Fibroblast of skin of right biceps (primary cell): ENCODE data around the gene MOXD1.
"Not testable (repeated sequence)": the region's sequence is repeated elsewhere in the genome, so short reads cannot be mapped to it uniquely, and the experiment has no call there.

ENCODE experiments used
- DNase-seq: peaks from one replicate; pipeline ENCODE4 v3.0.0-alpha.2; 2013

The MOXD1 gene

DNA sequence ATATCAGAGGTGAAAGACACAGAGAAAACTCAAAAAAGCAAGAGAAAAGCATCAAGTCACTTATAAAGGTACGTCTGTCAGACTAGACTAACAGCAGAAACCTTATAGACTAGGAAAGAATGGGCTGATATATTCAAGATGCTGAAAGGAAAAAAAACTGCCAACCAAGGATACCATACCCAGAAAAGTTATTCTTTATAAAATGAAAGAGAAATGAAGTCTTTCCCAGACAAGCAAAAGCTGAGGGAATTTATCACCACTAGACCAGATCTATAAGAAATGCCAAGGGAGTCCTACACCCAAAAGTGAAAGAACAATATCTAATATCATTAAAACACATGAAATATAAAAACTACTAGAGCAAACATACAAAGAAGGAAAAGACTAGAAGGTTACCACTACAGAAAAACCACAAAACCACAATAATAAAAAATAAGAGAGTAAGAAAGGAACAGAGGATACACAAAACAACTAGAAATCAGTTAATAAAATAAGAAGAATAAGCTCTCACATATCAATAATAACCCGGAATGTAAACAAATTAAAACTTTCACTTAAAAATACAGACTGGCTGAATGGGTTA lies 6.2 kb downstream of the MOXD1 start:
- no peak for DNase-seq

DNA sequence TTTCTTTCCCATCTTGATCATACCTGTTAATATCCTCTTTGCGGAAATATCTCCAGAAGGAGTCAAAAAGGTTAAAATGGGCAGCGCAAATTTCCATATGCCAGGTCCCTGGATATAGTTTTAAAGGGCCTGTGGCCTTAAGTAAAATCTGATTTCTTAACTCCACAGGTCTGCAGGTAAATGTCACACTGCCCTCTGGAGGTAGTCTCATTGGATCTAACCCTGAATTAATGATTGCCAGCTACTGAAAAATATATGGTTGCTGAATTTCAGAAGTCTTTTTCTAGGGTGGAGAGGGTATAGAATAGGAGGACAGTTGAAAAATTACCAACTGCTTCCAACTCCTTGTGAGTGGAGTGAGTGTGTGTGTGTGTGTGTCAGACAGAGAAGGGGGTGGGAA lies 8.5 kb downstream of the MOXD1 start:
- no peak for DNase-seq

DNA sequence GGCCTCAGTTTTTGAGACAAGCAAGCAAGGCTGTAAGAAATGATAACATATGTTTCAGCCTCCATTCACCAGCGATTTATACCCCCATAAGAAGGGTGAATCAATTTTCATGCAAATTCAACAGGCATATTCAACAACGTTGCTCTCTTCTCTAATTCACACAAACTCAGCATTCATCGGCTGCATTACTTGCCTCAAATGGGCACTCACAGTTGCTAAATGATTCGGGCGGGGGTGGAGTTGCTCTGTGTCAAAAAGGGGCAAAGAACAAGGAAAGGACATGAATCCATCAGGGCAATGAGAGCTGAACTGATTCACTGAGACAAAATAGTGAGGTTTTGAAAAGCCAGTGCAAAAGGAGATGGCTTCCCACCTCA lies 9.0 kb downstream of the MOXD1 start:
- no peak for DNase-seq

GRCh38 chr6:132391391-132392269 lies 9.6 kb downstream of the MOXD1 start:
- DNase-seq = peak; percentile 91

DNA sequence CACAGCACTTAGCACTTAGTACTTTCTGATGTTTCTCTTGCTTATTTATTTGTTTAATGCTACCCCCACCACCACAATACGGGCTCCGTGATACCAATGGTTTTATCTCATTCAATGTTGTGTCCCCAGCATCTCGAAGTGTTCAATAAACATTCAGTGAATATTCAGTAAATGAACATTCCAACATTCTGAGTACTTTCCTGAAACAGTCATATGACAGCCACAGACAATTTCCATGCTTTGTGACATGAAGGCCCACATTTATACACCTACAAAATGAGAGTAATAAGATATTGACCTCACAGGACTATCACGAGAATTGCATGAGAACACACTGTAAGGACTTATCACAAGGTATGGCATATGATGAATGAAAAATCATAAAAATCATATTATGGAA lies 10.8 kb downstream of the MOXD1 start:
- DNase-seq = no peak

DNA sequence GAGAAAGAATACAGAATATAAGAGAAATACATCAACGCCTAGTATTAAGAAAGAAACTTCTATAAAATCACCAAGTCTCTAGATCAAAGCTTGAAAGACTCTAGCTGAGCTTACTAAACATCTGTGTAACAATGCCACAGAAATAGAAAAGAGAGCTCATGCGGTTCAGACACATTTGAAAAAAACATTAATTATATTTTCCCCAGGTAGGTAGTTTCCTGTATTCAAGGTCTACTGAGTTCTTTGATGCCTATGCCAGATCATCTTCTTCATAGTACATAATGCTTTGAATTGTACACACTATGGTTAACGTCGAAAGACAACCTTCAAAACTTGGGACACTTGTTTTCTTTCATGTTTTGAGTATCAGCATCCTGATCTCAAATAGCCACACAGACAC lies 11.3 kb downstream of the MOXD1 start:
- DNase-seq = no peak

GRCh38 chr6:132388291-132388690 lies 13.0 kb downstream of the MOXD1 start:
- DNase-seq = peak; percentile 49

DNA sequence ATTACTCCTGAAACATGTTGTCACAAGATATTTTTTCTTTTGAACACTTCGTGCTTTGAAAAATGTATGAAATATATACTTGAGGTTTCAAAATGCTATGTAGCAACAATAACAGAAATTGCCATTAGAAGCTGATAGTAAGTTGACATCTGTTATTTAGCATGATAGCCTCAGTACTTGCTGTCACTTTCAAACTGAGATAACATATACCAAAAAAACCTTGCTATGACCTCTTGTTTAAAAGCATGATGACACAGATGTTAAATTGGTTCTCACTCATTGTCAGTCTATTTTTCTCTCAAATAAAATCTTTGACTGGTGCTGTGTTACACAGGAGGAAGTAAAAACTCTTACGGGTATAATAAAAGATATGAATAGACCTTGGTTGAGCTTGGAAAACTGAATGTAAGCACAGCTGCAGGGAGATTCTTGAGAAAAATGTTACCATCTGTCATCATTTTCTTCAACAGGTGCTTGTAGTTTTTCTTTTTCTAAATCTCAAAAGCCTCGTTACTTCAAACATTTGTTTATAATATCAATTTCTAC lies 18.6 kb downstream of the MOXD1 start:
- no peak for DNase-seq

DNA sequence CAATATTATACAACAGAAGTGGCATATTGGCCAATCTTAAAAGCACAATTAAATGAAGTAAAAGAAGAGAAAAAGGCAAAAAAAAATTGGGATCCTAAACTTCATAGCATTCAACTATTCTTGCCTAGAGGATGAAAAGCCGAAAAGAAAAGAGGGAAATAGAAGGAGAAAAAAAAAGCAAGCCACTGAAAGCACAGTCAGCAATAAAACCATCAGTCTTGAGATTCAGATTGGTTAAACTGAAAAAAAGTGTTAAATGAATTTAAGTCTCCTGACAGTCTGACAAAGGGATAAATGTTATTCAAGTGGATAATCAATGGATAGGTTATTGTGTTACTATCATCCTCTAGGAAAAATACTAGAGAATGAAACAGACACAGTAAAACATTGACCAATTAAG lies 19.9 kb downstream of the MOXD1 start:
- DNase-seq = no peak

GRCh38 chr6:132380358-132381029 lies 20.8 kb downstream of the MOXD1 start:
- peak; percentile 30 for DNase-seq

- DNase-seq = peak; percentile 66
Measured at GRCh38 chr6:132369526-132369925, 31.7 kb downstream of the MOXD1 start.

DNA sequence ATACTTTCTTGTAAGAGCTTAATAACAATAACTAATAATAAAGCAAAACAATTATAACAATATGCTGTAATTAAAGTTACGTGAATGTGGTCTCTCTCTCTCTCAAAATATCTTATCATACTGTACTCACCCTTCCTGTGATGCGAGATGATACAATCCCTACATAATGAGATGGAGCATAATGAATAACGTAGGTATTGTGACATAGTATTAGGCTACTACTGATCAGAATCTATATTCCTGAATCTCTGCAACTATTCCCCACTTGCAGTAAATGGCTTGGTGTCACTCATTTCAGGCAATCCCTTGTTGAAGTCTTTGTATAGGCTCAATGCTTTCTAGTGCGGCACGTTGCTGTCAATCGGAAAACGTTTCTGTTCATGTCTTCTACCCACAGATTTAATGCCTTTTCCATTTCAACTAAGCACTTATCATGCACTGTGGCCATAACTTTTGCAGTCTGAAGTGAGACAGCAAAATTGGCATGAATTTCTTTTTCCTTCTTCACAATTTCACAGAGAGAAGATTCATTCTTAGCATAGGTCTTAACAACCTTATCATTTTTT lies 32.3 kb downstream of the MOXD1 start:
- no peak for DNase-seq

DNA sequence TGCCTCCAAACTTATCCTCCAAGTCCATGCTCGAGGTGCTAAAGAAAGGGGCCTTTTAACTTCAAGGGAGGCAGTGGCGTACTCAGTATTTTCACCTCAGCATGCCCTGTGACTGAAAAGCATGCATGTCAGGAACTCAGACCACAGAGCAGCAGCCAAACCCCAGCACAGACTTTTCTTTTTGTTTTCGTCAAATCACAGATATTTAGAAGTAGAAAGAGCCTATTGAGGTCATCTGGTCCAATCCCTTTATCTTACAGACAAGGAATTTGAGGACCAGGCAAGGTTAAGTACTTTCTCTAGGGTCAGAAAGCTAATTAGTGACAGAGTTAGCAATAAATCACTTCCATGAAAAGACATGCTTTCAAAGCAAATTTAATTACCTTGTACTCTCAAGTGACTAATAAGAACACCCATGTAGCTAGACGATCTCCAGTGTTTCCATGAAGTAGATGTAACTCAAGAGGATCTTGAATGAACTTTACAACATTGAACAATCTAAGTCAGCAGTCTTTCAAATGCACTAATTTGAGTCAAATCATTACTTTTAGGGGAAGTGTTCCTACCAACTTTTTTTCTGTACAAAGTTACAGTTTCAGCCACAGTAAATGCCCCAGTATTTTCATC lies 35.9 kb downstream of the MOXD1 start:
- peak; percentile 36 for DNase-seq

GRCh38 chr6:132364306-132365074 lies 36.8 kb downstream of the MOXD1 start:
- no peak for DNase-seq

DNA sequence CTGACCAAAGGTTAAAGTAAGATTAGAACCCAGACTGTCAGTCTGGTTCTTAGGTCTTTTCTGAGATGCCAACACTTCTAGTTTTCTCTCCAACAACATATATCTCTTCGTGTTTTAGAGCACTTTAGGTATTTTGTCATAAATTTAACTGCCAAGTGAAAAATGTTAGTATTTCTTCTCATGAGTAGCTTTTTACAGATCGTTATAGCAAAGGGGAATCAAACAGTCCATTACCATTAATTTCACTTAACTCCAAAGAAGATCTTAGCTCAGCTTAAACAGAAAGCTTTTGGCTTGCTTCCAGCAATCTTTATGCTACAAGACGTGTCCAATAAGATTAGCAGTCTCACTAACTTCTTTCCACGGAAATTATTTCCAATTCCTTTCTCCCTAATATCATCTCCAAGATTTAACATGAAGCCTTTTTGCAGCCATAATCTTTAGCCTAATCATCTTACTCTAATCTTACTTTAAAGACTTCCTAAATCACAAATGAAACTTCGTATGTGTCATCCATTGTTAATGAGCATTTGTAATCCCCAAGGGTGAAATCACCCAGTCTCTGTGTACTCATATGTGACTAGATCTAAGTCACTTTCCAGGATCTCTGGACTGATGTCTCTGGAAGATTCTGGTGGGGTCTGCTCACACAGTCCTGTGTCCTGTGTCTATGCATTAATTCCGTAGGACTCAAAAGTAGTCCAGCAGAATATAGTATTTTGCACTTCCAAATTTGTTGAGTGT lies 38.7 kb downstream of the MOXD1 start:
- DNase-seq = peak; percentile 23

GRCh38 chr6:132361101-132361500 lies 40.2 kb downstream of the MOXD1 start:
- no peak for DNase-seq

DNA sequence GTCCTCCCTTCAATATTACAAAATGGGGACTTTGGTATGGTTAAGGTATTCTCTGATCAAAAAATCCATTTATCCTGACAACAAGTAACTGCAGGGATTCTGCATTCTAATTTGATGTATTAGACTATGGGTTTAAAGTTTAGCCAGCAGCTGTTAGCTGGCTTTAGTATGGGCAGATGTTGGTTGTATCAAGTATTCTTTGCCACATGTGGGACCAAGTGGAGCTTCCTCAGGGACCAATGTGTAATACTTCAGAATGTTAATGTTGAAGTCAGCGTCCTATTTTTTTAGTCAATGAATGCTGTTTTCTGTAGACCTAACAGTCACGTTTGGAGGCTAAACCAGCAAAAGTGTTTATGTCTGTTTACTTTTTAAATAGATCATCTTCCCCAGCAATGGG lies 41.4 kb downstream of the MOXD1 start:
- no peak for DNase-seq

DNA sequence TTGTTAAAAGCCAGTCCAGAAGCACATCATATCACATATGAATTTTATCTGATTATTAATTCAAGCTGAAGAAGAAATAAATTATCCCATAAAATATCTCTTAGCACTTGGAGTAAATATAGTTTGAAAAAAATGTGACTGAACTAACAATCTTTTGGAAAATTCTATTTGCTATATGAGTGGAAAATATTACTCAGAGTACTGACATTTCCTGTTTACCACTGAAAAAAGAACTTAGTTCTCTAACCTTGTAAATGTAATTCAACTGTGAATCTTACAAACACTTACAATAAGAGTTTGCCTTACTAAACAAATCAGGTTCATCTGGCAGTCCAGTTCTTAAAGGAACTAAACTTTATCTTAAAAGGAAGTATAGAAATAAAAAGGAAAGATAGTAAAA lies 44.2 kb downstream of the MOXD1 start:
- peak; percentile 40 for DNase-seq

DNA sequence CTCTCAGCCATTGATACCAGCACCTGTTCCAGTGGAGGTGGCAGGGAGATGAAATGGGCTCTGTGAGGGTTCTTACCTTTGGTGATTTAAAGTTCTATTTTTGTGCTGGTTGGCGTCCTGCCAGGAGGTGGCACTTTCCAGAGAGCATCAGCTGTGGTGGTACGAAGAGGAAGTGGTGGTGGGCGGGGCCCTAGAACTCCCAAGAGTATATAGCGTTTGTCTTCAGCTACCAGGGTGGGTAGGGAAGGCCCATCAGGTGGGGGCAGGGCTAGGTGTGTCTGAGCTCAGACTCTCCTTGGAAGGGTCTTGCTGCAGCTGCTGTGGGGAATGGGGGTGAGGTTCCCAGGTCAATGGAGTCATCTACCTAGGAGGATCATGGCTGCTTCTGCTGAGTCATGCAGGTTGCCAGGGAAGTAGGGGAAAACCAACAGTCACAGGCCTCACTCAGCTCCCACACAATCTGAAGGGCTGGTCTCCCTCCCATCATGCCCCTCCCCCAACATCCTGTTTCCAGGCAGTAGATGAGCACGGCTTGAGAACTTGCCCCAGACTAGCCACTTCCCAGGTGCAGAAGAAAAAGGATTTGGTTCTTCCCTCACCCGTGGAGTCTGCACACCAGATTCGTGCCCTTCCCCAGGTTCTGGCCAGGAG lies 46.6 kb downstream of the MOXD1 start:
- peak; percentile 49 for DNase-seq

- DNase-seq = not testable (repeated sequence)
Measured at GRCh38 chr6:132351986-132352385, 49.3 kb downstream of the MOXD1 start.

DNA sequence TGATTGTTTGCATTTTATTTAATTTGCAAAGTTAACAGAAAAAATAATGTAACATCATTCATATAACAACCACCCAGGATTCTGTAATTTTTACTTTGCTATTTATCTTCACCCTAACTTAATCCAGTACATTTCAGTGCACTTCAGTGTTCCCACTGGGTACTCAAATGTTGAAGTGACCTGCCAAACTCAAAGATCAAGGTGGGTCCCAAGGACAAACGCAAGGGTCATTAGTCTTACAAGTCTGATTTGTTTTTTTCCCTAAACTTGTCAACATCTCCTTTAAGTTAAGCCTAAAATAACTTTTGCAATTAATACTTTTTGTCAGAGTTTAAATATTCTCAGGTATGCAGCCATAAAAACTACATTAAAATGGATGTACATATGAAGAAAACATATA lies 53.0 kb downstream of the MOXD1 start:
- DNase-seq = no peak
